ENCODE measurements around the gene COBLL1. TPM values are rescaled to one million over a fixed set of nuclear protein-coding genes. Genes with fewer than 3 reads are reported as not detected.

The COBLL1 gene
- total RNA-seq, 3 donors from 2014 or later: 0.55 to 2.3 (median 1.3) TPM

GRCh38 chr2:164818149-164819136 is 23.2 kb downstream of the COBLL1 start:
- H3K4me1 Mint-ChIP-seq (ENCODE audit: low read depth): no peaks in the 10 kb centered on the region
- no peak for ATAC-seq
- no peaks in the 10 kb centered on the region for H3K27me3 Mint-ChIP-seq (ENCODE audit: low read depth)
- peaks cover 5% of the 10 kb centered on the region for H3K9me3 Mint-ChIP-seq
- DNase-seq: no peak
- no peak overlapping the region for H3K4me3 Mint-ChIP-seq
- H3K36me3 Mint-ChIP-seq (ENCODE audit: insufficient read depth): no peaks in the 10 kb centered on the region

- no peak for ATAC-seq
- H3K27me3 Mint-ChIP-seq (ENCODE audit: low read depth): no peaks in the 10 kb centered on the region
Measured at GRCh38 chr2:164816900-164817299, 24.7 kb downstream of the COBLL1 start.

GRCh38 chr2:164816046-164816445 is 25.6 kb downstream of the COBLL1 start:
- no peak for DNase-seq
- Mint-ChIP-seq H3K4me1 (ENCODE audit: low read depth) (no peaks in the 10 kb centered on the region), H3K27me3 (ENCODE audit: low read depth) (no peaks in the 10 kb centered on the region), H3K36me3 (ENCODE audit: insufficient read depth) (no peaks in the 10 kb centered on the region), H3K9me3 (peaks cover 5% of the 10 kb centered on the region), H3K4me3 (no peak overlapping the region)
- no peak for ATAC-seq

More at GRCh38 chr2:164816900-164817299, 24.7 kb downstream of the COBLL1 start:
- H3K9me3 Mint-ChIP-seq: peaks cover 5% of the 10 kb centered on the region
- no peaks in the 10 kb centered on the region for H3K36me3 Mint-ChIP-seq (ENCODE audit: insufficient read depth)
- no peak for DNase-seq
- H3K4me3 Mint-ChIP-seq: no peak overlapping the region
- H3K4me1 Mint-ChIP-seq (ENCODE audit: low read depth): no peaks in the 10 kb centered on the region

GRCh38 chr2:164815071-164815793 is 26.4 kb downstream of the COBLL1 start:
- no peak overlapping the region for H3K4me3 Mint-ChIP-seq
- no peak for ATAC-seq
- H3K36me3 Mint-ChIP-seq (ENCODE audit: insufficient read depth): no peaks in the 10 kb centered on the region
- no peaks in the 10 kb centered on the region for H3K4me1 Mint-ChIP-seq (ENCODE audit: low read depth)
- peaks cover 5% of the 10 kb centered on the region for H3K9me3 Mint-ChIP-seq
- no peaks in the 10 kb centered on the region for H3K27me3 Mint-ChIP-seq (ENCODE audit: low read depth)
- DNase-seq: no peak

GRCh38 chr2:164813535-164813934 is 28.1 kb downstream of the COBLL1 start:
- no peaks in the 10 kb centered on the region for H3K9me3 Mint-ChIP-seq
- H3K4me1 Mint-ChIP-seq (ENCODE audit: low read depth): no peaks in the 10 kb centered on the region
- no peaks in the 10 kb centered on the region for H3K36me3 Mint-ChIP-seq (ENCODE audit: insufficient read depth)
- DNase-seq (no peak), ATAC-seq (no peak)
- H3K27me3 Mint-ChIP-seq (ENCODE audit: low read depth): no peaks in the 10 kb centered on the region
- H3K4me3 Mint-ChIP-seq: no peak overlapping the region

- Mint-ChIP-seq H3K4me3 (no peak overlapping the region), H3K9me3 (no peaks in the 10 kb centered on the region), H3K36me3 (ENCODE audit: insufficient read depth) (no peaks in the 10 kb centered on the region), H3K27me3 (ENCODE audit: low read depth) (no peaks in the 10 kb centered on the region), H3K4me1 (ENCODE audit: low read depth) (no peaks in the 10 kb centered on the region)
- ATAC-seq: no peak
- DNase-seq: no peak
Measured at GRCh38 chr2:164812378-164812777, 29.2 kb downstream of the COBLL1 start.

GRCh38 chr2:164811819-164812218 is 29.8 kb downstream of the COBLL1 start:
- ATAC-seq (no peak), DNase-seq (no peak)
- no peaks in the 10 kb centered on the region for H3K4me1 Mint-ChIP-seq (ENCODE audit: low read depth)
- no peaks in the 10 kb centered on the region for H3K9me3 Mint-ChIP-seq
- H3K27me3 Mint-ChIP-seq (ENCODE audit: low read depth): no peaks in the 10 kb centered on the region
- H3K4me3 Mint-ChIP-seq: no peak overlapping the region
- no peaks in the 10 kb centered on the region for H3K36me3 Mint-ChIP-seq (ENCODE audit: insufficient read depth)

- H3K4me1 Mint-ChIP-seq (ENCODE audit: low read depth): no peaks in the 10 kb centered on the region
- H3K27me3 Mint-ChIP-seq (ENCODE audit: low read depth): no peaks in the 10 kb centered on the region
- no peak for ATAC-seq
- H3K4me3 Mint-ChIP-seq: no peak overlapping the region
- H3K9me3 Mint-ChIP-seq: no peaks in the 10 kb centered on the region
- no peaks in the 10 kb centered on the region for H3K36me3 Mint-ChIP-seq (ENCODE audit: insufficient read depth)
- DNase-seq: no peak
Measured at GRCh38 chr2:164810843-164811242, 30.8 kb downstream of the COBLL1 start.

- Mint-ChIP-seq H3K9me3 (no peaks in the 10 kb centered on the region), H3K4me3 (no peak overlapping the region), H3K4me1 (ENCODE audit: low read depth) (no peaks in the 10 kb centered on the region), H3K36me3 (ENCODE audit: insufficient read depth) (no peaks in the 10 kb centered on the region), H3K27me3 (ENCODE audit: low read depth) (no peaks in the 10 kb centered on the region)
- DNase-seq (no peak), ATAC-seq (no peak)
Measured at GRCh38 chr2:164808776-164809175, 32.8 kb downstream of the COBLL1 start.

- DNase-seq: no peak
- Mint-ChIP-seq H3K36me3 (ENCODE audit: insufficient read depth) (no peaks in the 10 kb centered on the region), H3K9me3 (no peaks in the 10 kb centered on the region), H3K4me1 (ENCODE audit: low read depth) (peaks cover 2% of the 10 kb centered on the region), H3K4me3 (no peak overlapping the region), H3K27me3 (ENCODE audit: low read depth) (no peaks in the 10 kb centered on the region)
- no peak for ATAC-seq
Measured at GRCh38 chr2:164803776-164804466, 37.7 kb downstream of the COBLL1 start.

- H3K9me3 Mint-ChIP-seq: no peaks in the 10 kb centered on the region
- peaks cover 2% of the 10 kb centered on the region for H3K4me1 Mint-ChIP-seq (ENCODE audit: low read depth)
- no peak for DNase-seq
- H3K36me3 Mint-ChIP-seq (ENCODE audit: insufficient read depth): no peaks in the 10 kb centered on the region
- no peak for ATAC-seq
- no peak overlapping the region for H3K4me3 Mint-ChIP-seq
- H3K27me3 Mint-ChIP-seq (ENCODE audit: low read depth): no peaks in the 10 kb centered on the region
Measured at GRCh38 chr2:164802095-164802707, 39.4 kb downstream of the COBLL1 start.

- no peak for DNase-seq
Measured at GRCh38 chr2:164800572-164800971, 41.1 kb downstream of the COBLL1 start.

GRCh38 chr2:164797627-164798026 is 44.0 kb downstream of the COBLL1 start:
- no peaks in the 10 kb centered on the region for H3K9me3 Mint-ChIP-seq
- no peaks in the 10 kb centered on the region for H3K36me3 Mint-ChIP-seq (ENCODE audit: insufficient read depth)
- ATAC-seq: no peak
- H3K4me3 Mint-ChIP-seq: no peak overlapping the region
- no peaks in the 10 kb centered on the region for H3K27me3 Mint-ChIP-seq (ENCODE audit: low read depth)
- no peak for DNase-seq
- peaks cover 2% of the 10 kb centered on the region for H3K4me1 Mint-ChIP-seq (ENCODE audit: low read depth)

More at GRCh38 chr2:164800572-164800971, 41.1 kb downstream of the COBLL1 start:
- peaks cover 2% of the 10 kb centered on the region for H3K4me1 Mint-ChIP-seq (ENCODE audit: low read depth)
- no peaks in the 10 kb centered on the region for H3K27me3 Mint-ChIP-seq (ENCODE audit: low read depth)
- H3K9me3 Mint-ChIP-seq: no peaks in the 10 kb centered on the region
- no peak for ATAC-seq
- no peak overlapping the region for H3K4me3 Mint-ChIP-seq
- no peaks in the 10 kb centered on the region for H3K36me3 Mint-ChIP-seq (ENCODE audit: insufficient read depth)

GRCh38 chr2:164796999-164797398 is 44.6 kb downstream of the COBLL1 start:
- DNase-seq (no peak), ATAC-seq (no peak)
- Mint-ChIP-seq H3K36me3 (ENCODE audit: insufficient read depth) (no peaks in the 10 kb centered on the region), H3K27me3 (ENCODE audit: low read depth) (no peaks in the 10 kb centered on the region), H3K4me3 (no peak overlapping the region), H3K4me1 (ENCODE audit: low read depth) (no peaks in the 10 kb centered on the region), H3K9me3 (no peaks in the 10 kb centered on the region)

Data from activated T-cell treated with anti-CD3 and anti-CD28 coated beads, Interleukin-2, amount 50 U/mL, for 4 hours (primary cell).